Skeletal muscle satellite cell (primary cell): ENCODE measurements around the gene ATAT1.
A peak's percentile ranks its signal among the peaks of the same experiment; 100 is the strongest.
"Not testable (repeated sequence)": the region's sequence is repeated elsewhere in the genome, so short reads cannot be mapped to it uniquely, and the experiment has no call there.

ENCODE experiments used
- H3K27me3 ChIP-seq: 2 replicates; pipeline ENCODE4 v1.7.0; 2013; ENCODE audit warnings: low read length; ENCODE audit not compliant: control insufficient read depth, insufficient read depth
- H3K36me3 ChIP-seq: 2 replicates; pipeline ENCODE4 v1.7.0; 2013; ENCODE audit warnings: mild to moderate bottlenecking, control low read depth, low read length; ENCODE audit not compliant: insufficient read depth
- H3K4me1 ChIP-seq: 2 replicates; pipeline ENCODE4 v1.7.0; 2013; ENCODE audit warnings: low read length; ENCODE audit not compliant: control insufficient read depth, insufficient read depth
- H3K4me2 ChIP-seq: 2 replicates; pipeline ENCODE4 v1.7.0; 2013; ENCODE audit warnings: mild to moderate bottlenecking, low read length
- H3K4me3 ChIP-seq: 2 replicates; pipeline ENCODE4 v1.7.0; 2013; ENCODE audit warnings: low read length
- H3K9ac ChIP-seq: 2 replicates; pipeline ENCODE4 v1.7.0; 2013; ENCODE audit warnings: mild to moderate bottlenecking, low read depth, low read length, moderate library complexity
- H3K9me3 ChIP-seq: replicated peaks from 2 replicates; pipeline ENCODE4 v1.7.0; 2013; ENCODE audit warnings: mild to moderate bottlenecking, control low read depth, low read length

Gene ATAT1

DNA sequence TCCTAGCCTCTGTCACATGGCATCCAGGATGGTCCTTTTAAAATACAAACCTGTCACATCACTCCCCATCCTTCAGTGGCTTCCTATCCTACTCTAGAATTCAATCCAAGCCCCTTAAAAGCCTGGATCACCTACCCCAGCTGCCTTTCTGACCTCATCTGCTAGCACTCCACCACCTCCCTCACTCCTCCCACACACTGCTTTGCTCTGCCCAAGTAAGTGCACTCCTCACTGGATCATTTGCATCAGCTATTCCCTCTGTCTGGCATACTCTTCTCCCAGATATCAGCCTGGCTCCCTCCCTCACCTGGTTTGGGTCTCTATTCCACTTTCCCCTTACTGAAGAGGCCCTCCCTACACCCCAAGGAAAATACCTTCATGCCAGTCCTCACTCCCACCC lies 30.8 kb downstream of the ATAT1 start:
- H3K27me3 ChIP-seq, result no peaks in the 10 kb centered on the region
- H3K36me3 ChIP-seq, result peaks cover 79% of the 10 kb centered on the region
- H3K4me1 ChIP-seq, result no peaks in the 10 kb centered on the region
- H3K9me3 ChIP-seq, result no peaks in the 10 kb centered on the region
- H3K4me3 ChIP-seq, result no peak overlapping the region
- H3K9ac ChIP-seq, result no peak overlapping the region
- no peak overlapping the region for H3K4me2 ChIP-seq

DNA sequence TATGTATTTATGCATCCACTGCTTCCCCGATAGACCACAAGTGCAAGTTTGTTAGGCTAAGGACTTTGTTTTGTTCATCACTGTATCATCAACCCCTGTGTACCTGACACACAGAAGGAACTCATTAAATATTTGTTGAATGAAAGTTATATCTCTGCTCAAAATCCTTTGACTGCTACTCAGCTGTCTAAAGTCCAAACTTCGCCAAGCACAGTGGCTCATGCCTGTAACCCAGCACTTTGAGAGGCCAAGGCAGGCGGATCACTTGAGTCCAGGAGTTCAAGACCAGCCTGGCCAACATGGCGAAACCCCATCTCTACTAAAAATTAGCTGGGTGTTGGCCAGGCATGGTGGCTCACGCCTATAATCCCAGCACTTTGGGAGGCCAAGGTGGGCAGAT lies 31.2 kb downstream of the ATAT1 start:
- not testable (repeated sequence) for H3K27me3 ChIP-seq, H3K9ac ChIP-seq, H3K4me3 ChIP-seq, H3K4me1 ChIP-seq, H3K9me3 ChIP-seq, H3K4me2 ChIP-seq
- peaks cover 79% of the 10 kb centered on the region for H3K36me3 ChIP-seq

DNA sequence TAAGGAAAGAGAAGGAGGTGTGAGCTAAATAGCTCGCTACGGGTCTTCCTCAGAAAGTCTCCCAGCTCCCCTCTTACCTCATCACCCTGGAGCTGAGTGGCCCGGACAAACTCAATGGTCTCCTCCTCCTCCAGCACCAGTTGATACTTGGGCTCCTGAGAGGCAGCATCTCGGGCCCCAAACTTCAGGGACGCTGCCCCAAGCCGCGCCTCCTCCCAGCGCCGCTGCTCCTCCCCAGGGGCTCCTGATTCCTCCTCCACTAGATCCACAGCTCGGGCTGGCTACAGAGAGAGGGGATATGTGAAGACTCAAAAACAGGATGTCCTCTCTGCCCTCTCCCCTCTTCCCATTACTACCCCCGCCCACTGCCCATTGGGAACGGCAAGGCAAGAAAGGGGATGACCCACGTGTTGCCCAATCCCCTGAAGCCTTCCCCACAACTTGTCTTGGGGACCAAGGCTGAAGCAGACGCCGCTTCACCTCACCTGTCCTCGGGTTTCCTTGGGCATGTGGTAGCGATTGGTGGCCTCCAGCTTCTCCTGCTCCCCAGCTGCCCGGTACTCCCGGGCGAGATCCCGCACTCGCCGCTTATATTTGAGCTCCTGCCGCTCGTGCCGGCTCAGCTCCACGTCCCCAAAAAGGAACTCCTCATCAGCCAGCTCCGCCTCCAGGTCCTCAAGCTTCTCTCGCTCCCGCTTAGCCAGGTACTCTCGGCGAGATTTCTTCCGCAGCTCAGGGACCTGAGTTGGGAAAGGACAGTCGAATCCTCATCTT lies 38.5 kb downstream of the ATAT1 start:
- H3K36me3 ChIP-seq, result peaks cover 64% of the 10 kb centered on the region
- no peak overlapping the region for H3K4me3 ChIP-seq
- no peaks in the 10 kb centered on the region for H3K4me1 ChIP-seq
- H3K27me3 ChIP-seq, result no peaks in the 10 kb centered on the region
- H3K9ac ChIP-seq, result no peak overlapping the region
- no peaks in the 10 kb centered on the region for H3K9me3 ChIP-seq
- H3K4me2 ChIP-seq, result no peak overlapping the region

DNA sequence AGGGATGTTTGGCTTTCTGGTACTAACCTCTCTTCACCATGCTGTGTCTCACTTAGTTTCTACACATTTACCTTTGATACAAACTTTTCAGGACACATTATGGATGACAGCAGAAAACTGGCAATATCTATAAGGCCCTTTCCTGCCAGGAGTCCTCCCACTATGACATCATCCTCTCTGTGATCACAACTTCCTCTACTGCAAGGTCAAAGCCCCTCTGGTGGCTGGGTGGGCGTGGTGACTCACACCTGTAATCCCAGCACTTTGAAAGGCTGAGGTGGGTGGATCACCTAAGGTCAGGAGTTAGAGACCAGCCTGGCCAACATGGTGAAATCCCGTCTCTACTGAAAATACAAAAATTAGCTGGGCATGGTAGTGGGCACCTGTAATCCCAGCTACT lies 39.6 kb downstream of the ATAT1 start:
- not testable (repeated sequence) for H3K9me3 ChIP-seq, H3K27me3 ChIP-seq, H3K9ac ChIP-seq, H3K4me3 ChIP-seq, H3K4me2 ChIP-seq, H3K4me1 ChIP-seq
- H3K36me3 ChIP-seq, result peaks cover 69% of the 10 kb centered on the region

DNA sequence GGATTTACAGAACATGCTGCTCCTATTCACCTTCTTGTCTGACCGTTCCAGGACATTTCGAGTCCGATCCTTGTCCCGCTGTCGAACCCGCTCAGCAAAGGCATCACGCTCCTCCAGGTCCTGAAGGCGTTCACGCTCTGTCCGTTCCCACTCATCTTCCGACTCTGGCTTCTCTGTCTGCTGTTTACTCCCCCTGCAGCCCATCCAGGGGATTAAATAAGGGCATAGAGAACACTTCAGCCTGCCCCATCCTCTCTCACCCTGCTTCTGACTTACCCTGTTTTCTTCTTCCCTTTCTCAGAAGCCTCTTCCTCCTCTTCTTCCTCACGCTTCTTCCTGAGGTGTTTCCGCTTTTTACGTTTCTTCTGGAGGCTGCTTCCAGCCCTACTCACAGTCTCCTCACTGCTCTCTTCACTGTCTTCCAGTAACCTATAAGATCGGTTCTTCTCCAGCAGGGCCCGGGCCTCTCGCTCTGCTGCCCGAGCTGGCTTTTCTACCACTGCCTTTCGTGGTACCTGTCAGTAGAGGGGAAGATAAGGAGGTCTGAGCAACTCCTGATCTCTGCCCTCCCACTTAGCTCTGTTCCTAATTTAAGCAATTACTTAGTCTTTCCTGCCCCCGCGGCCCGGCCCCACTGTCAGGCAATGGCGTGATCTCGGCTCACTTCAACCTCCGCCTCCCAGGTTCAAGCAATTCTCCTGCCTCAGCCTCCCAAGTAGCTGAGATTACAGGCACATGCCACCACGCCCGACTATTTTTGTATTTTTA lies 44.3 kb downstream of the ATAT1 start:
- peak overlapping the region; percentile 90 for H3K9ac ChIP-seq
- peaks cover 33% of the 10 kb centered on the region for H3K36me3 ChIP-seq
- H3K27me3 ChIP-seq, result no peaks in the 10 kb centered on the region
- peak overlapping the region; percentile 3 for H3K4me2 ChIP-seq
- H3K4me3 ChIP-seq, result no peak overlapping the region
- peaks cover 10% of the 10 kb centered on the region for H3K4me1 ChIP-seq
- no peaks in the 10 kb centered on the region for H3K9me3 ChIP-seq

DNA sequence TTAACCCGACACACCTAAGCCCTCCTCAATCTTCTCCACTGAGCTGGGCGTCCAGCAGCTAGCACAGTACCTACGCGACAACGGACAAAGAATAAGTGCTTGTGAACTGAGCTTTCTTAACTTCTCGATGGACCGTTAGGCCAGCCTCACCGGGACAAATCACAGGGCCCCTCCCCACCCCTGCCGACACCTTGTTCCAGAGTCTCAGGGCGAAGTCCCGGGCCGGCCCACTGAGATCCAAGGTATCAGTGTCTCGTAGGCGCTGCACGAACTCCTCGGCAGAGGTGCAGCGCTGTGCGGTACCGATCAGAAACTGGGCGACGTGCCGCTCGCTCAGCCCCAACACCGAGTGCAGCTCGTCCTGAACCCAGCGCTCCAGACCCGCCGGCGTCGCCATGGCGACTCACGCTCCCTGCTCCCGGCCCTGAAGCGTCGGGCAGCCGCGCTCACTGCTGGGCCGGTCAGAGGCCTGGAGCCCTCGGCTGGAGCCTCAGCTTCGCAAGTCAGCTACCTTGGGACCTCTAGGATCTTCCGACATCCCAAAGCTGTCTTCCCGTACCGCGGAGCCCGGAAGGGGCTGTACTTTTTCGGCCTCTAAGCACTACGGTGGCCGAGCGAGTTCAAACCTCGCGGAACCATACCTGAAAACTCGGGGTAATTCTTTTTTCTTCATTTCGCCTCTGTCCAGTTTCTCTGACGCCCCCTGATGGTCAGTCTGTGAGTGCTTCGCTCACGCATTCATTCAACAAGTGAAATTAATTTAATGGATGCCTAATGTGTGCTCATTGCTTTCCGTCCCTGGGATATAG lies 46.0 kb downstream of the ATAT1 start, which contains the start of gene DHX16:
DHX16 (minus strand) TSS at position 562 of the 809 bp plus-strand sequence; CDS start at position 397, 165 bp downstream.
- peak within 1 kb of the TSS; percentile 87 for H3K4me2 ChIP-seq
- H3K9ac ChIP-seq, result peak within 1 kb of the TSS; percentile 90
- H3K4me1 ChIP-seq, result peaks cover 10% of the 10 kb centered on the region
- peaks cover 40% of the 10 kb centered on the region for H3K36me3 ChIP-seq
- no peaks in the 10 kb centered on the region for H3K9me3 ChIP-seq
- H3K4me3 ChIP-seq, result peak within 1 kb of the TSS; percentile 87
- no peaks in the 10 kb centered on the region for H3K27me3 ChIP-seq

DNA sequence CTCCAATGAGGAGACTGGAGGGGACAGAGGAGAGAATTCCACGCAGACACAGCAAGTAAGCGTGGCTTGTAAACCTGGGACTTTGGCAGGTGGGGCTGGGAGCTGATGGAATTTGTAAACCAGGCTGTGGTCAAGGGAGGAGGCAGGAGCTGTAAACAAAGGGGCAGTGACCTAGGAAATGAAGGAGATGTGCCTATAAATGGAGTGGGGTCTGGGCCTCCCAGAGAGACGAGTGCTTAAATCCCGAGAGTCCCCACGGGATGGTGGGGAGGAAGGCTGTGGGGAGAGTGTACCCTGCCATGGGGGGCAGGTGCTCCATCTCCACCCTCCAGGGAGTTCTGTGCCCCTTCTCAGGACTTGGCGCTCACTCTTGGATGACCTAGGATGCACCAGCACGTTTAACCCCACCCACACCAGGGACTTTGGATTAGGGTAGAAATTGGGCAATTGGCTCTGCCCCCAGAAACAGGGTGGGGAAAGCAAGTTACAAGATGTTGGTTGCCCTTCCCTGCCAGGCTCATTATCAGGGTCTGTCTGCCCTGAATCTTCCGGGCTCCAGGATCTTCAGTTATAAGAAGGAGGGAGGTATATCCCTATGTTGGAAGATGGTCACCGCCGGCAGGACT lies 50.1 kb downstream of the ATAT1 start:
- H3K27me3 ChIP-seq, result no peaks in the 10 kb centered on the region
- H3K9ac ChIP-seq, result no peak overlapping the region
- peaks cover 49% of the 10 kb centered on the region for H3K36me3 ChIP-seq
- H3K4me3 ChIP-seq, result no peak overlapping the region
- no peaks in the 10 kb centered on the region for H3K9me3 ChIP-seq
- peaks cover 24% of the 10 kb centered on the region for H3K4me1 ChIP-seq
- H3K4me2 ChIP-seq, result no peak overlapping the region

DNA sequence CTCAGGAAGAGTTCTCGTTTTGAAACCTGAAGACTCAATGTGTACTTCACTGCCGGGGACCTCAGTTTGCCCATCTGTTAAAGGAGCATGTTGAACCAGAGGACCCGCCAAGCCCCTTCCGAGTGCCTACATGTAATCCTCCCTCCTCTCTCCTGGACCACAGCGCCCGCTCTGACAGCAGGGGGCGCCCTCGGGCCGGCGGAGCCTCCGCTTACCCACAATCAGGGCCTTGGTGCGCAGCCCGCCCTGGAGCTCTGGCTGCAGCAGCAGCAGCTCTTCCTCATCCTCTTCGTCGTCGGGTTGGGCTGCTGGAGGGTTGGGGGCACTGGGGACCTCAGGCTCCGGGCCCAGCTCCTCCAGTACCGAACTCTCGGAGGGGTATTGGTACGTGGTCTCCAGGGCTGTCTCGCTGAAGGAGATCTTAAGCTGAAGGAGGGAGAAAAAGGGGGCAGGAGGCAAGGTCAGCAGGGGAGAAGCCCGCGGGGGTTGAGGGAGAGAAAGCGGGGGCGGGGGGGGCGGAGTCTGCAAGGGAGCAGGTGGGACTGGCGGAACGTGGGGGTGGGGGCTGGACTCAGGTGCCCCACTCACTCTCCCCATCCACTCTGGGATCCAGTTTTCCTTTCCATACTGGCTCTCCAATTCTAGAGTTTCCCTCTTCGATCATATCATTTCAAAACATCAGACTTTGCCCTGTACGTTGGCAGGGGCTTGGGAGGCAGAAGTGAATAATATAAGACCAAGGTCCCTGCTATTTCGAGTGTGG lies 52.5 kb downstream of the ATAT1 start:
- Histone ChIP-seq H3K27me3 (no peaks in the 10 kb centered on the region), H3K4me1 (peaks cover 30% of the 10 kb centered on the region), H3K4me2 (peak overlapping the region; percentile 70), H3K36me3 (peaks cover 64% of the 10 kb centered on the region), H3K9ac (peak overlapping the region; percentile 53), H3K9me3 (no peaks in the 10 kb centered on the region), H3K4me3 (peak overlapping the region; percentile 55)

DNA sequence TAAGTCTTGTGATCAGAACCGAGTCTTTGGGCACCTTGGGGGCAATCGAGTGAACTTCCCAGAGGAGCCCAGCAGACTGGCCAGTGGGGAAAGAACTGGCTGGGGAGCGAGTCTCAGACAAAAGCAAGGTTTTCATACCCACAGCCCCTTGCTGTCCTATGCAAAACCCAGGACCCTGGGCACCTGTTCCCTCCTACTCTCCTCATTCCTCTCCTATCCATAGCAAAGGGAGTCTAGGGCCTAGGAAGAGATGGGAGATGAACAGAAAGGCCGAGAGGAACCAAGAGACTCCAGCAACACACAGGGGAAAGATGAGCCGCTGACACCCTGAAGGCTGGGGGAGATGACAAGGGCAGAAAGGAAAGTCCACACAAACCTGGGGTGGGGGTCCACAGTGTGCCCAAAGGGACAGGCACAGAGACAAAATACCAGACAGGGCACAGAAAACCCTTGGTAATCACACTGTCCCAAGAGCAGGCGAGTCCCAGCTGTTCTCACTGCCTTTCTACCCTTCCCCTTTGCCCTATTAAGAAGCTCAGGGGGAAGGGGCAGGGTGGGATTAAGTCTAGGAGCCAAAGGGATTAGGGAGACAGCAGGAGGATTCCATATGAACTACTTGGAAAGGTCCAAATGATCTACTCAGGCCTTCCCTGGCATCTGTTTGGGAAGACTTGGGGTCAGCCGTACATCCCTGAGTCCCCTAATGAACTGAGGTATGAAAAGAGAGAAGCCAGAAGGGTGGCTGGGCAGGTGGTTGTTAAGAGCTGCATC lies 53.3 kb downstream of the ATAT1 start:
- Histone ChIP-seq H3K9ac (peak overlapping the region; percentile 53), H3K4me3 (peak overlapping the region; percentile 55), H3K4me1 (peaks cover 31% of the 10 kb centered on the region), H3K9me3 (no peaks in the 10 kb centered on the region), H3K27me3 (no peaks in the 10 kb centered on the region), H3K4me2 (peak overlapping the region; percentile 70), H3K36me3 (peaks cover 69% of the 10 kb centered on the region)

DNA sequence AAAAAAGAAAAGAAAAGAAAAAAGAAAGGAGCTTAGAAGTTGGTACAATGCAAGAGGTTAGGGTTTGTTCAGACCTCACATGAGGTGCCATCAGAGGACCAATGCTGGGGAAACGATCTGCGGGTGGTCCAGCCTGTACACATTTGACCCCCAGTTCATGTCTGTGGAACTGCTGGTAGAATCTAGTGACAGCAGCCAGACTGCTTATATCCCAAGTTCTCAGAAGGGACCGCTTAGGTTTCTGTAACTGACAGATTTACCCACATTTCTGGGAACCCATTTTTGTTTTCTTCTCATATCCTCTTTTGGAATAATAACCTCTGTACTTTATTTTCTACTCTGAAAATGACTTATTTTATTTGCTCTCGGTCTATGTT lies 55.1 kb downstream of the ATAT1 start:
- Histone ChIP-seq H3K9ac (peak overlapping the region; percentile 96), H3K36me3 (peaks cover 67% of the 10 kb centered on the region), H3K27me3 (no peaks in the 10 kb centered on the region), H3K4me3 (peak overlapping the region; percentile 95), H3K9me3 (no peaks in the 10 kb centered on the region), H3K4me1 (peaks cover 35% of the 10 kb centered on the region), H3K4me2 (peak overlapping the region; percentile 99)
